Measurements from ENCODE around the gene ZNF536.
"Not testable (repeated sequence)": the region's sequence is repeated elsewhere in the genome, so short reads cannot be mapped to it uniquely, and the experiment has no call there.

The ZNF536 gene

DNA sequence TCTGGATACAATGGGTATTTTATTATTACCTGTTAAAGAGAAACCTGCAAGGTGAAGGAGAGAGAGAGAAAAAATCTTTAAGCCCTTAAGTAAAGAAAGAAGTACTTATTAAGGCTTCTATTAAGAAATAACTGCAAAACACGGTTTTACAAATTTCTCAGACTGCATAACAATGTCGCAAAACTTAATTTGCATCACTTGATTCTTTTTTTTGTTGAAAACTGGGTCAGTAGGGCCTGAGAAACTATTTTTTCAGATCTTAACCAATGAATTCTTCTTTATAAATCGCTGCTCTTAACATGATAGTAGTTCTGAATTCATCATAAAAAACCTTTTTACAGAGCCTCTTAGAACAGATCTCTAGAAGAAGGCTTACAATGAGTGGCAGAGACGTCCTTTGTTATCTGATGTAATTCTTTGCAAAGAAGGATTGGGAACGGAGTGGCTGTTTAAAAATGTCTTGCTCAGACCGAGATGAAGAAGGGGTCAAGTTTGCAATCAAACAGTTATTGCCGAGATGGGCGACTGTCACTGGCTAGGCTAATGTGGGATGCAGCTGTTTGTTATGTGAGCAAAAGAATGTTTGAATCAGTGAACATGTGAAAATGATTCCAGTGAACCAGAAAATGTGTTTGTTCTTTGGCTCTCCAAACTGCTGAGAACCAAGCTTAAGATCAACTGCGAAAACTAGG, 76.3 kb downstream of the ZNF536 start:
- no peak for DNase-seq

- no peak for DNase-seq
Measured at GRCh38 chr19:30449078-30449590, 77.0 kb downstream of the ZNF536 start.

DNA sequence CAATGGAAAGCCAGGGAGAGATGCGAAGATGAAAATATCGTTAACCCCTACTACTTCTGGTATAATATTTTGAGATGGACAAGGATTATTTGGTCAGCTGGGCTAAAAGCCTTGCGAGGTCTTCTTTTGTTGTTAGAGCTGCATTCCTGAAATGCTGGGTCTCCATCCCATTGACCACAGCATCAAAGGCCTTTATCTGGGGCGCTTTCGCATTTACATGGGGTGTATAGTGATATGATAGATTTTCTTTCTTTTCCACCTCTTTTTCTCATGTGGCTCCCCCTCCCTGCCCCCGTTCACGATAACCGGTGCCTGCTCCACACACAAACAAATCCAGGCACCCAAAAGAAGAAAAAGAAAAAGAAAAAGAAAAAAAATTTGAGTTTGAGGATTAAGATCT, 77.5 kb downstream of the ZNF536 start:
- DNase-seq = no peak

GRCh38 chr19:30450100-30450499, 77.9 kb downstream of the ZNF536 start:
- no peak for DNase-seq

GRCh38 chr19:30450835-30451321, 78.7 kb downstream of the ZNF536 start:
- no peak for DNase-seq

- no peak for DNase-seq
Measured at GRCh38 chr19:30452931-30453330, 80.7 kb downstream of the ZNF536 start.

DNA sequence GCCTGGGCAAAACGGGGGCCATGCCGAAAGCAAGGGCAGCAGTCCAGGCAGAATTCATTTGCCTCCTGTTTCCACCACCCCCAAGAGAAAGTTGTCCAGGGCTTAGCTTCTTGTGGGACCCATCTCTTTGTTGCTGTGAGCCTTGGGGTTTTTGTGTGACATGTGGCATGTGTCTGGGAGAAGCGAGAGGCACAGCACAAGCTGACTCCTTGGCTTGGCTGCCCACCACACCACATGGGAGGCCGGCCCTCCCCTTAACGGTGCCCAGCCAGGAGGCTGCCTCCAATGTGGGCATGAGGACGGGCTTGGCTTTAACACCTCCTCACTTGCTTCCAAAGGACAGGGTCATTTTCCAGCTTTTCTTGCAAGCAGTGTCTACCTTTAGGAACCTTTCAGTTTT, 81.6 kb downstream of the ZNF536 start:
- DNase-seq = no peak

DNA sequence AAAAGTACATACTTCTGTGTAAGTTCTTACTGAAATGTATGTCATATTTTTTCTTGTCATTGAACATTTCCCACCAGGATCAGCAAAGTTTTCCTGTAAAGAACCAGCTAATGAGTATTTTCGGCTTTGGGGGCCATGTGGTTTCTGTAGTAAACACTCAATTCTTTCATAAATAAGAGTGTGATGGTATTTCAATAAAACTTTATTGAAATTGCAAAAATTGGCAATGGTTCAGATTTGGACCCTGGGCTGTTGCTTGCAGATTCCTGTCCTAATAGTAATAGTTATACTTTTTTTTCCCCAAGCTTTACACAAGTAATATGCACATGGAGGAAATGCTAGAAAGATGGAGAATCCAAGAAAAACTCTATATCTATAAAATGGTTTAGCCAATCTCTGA, 83.7 kb downstream of the ZNF536 start:
- DNase-seq = no peak

DNA sequence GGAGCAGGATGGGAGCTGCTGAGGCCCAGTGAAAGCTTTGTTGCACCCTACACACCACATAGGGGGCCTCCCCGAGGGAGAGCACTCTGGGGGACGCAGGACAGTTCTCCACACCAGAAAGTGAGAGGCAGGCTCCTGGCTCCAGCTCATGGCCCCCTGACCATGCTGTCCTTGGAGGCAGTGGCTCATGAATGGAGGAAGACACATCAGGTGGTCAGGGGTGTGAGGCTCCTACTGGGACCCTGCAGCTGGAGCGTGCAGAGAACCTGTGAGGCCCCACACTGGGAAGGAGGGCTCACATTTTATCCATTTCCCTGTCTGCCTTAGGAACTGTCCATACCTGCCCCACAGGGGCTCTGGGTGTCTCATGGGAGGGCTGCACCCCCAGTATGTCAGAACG, 85.3 kb downstream of the ZNF536 start:
- DNase-seq = no peak

DNA sequence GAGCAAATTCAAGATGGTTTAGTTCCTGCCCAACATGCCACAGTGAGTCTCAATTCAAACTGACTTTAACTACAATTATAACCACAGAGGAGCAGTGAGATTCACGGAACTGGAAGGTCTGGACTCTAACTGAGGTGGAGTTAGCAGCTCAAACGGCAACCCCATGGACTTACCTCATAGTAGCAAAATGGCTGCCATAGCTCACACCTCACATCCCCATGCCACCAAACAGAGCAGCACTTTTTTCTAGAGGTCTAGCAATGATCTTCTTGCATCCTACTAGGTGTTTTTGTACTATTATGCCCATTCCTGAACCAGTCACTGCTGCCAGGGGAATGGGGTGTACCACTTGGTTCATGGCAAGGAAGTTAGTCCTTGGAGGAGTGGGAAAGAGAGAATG, 87.7 kb downstream of the ZNF536 start:
- DNase-seq = no peak

DNA sequence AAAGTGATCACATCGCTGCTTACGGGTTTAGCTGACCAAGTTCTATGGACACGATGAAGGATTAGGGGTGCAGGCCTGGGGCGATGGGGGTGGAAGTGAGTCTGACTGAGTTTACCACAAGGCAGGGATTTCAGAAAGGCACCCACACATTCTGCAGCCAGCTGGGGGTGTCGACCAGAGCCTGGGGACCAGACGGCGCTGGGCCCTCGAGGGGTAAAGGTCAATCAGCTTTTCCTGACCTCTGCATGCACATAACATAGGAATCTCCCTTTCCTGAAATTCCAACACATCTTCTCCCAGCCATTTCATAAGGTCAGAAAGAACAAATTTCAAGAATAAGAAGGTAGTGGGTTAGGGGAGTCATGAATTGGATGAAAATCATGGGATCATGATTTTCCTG, 92.0 kb downstream of the ZNF536 start:
- no peak for DNase-seq

DNA sequence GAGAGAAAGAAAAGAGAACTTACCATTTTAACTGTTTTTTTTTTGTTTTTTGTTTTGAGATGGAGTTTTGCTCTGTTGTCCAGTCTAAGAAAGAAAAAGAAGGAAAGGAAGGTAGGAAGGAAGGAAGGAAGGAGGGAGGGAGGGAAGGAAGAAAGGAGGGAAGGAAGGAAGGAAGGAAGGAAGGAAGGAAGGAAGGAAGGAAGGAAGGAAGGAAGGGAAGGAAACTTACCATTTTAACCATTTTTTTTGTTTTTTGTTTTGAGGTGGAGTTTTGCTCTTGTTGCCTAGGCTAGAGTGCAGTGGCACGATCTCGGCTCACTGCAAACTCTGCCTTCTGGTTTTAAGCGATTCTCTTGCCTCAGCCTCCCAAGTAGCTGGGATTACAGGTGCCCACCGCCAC, 94.4 kb downstream of the ZNF536 start:
- DNase-seq = not testable (repeated sequence)

DNA sequence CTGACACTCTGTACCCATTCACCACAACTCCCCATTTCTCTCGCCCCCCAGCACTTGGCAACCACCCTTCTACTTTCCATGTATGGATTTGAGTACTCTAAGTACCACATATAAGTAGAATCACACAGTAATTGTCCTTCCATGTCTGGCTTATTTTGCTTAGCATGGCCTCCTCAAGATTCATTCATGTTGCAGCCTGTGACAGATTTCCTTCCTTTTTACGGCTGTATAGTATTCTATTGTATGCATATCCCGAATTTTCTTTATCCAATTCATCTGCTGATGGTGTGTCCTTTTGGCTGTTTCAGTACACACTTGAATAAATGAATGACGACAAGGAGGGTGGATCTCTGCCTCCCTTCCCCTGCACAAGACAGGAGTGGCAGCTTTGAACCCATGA, 95.1 kb downstream of the ZNF536 start:
- no peak for DNase-seq

DNA sequence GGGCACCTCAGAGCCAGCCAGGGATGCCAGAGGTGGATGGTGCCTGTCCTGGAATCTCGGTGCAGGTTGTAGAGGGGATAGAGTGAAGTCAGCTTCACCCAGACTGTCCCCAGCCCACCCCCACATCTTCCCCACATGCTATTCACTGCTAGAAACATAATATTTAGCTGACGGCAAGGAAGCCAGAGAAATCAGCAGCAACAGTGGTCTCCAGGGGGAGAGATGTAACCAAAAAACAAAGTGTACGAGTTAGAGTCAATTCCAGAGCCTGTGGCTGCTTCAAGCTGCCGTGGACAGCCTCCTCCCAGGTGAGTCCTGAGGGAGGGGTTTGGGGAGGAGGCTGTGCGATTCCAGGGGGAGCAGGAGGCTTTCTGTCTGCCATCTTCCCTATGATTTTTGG, 97.6 kb downstream of the ZNF536 start:
- no peak for DNase-seq

DNA sequence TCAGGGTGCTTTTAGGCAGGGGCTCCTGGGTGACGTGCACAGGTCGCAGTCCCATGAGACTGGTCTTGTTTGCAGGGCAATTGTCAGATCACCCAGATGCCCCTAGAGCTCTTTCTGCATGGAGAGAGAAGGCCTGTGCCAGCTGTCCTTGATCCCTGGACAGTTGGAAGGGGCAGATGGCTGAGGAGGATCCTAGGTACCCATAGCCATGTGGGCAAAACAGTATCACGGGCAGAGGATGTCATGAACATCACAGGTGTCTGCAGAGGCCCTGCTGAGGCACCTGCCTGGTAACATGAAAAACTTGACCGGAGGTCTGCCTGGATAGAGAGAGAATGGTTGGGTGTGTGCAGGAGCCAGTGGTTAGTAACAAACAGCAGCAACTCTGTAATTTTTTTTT, 99.3 kb downstream of the ZNF536 start:
- no peak for DNase-seq

GRCh38 chr19:30473334-30473867, 101.2 kb downstream of the ZNF536 start:
- DNase-seq = no peak

DNA sequence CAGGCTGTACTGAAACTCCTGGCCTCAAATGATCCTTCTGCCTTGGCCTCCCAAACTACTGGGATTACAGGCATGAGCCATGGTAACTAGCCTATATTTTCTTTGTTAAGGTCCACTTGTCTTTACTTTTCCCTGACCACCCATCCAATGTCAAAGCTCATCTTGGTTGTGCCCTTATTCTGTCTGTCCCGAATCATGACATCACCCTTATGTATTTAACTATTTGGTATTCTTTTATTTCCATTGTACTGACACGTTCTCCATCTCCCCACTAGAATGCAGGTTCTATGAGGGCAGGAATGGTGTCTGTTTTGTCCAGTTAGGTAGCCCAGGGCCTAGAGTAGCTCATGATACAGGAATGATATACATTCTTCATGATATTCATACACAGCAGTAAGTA, 104.8 kb downstream of the ZNF536 start:
- no peak for DNase-seq

DNA sequence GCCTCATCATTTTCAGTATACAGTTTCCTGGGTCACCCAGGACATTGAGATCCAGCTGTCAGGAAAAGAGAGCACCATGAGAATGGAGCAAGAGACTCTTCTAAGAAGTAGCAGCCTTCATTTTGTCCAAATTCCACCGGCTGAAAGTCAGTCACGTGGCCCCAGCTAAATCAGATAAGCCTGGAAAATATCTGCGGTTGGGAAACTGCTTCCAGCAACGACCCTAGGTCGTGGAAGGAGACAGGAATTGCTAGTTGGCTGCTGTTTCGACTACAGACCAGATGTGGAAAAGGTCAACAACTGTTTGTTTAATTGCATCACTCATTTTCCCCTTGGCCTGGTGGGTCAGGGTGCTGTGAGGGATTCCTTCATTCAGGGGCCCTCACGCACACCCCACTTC, 107.0 kb downstream of the ZNF536 start:
- no peak for DNase-seq

DNA sequence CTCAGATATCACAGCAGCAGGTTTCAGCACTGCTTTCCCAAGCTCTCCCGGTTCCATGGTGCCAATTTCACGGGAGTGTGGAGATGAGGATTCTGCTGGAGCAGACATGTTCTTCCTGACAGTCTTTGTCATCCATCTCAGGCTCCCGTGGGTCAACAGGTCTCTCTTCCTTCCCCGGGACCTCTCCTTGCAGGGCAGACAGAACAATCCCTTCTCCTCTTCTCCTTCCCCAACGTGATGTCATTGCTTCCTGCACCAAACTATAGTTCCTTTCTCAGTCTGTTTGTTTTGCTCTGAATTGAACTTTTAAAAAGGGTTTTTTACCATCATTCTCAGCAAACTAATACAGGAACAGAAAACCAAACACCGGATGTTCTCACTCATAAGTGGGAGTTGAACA, 107.9 kb downstream of the ZNF536 start:
- DNase-seq = no peak

- DNase-seq = no peak
Measured at GRCh38 chr19:30481063-30481462, 108.9 kb downstream of the ZNF536 start.

- no peak for DNase-seq
Measured at GRCh38 chr19:30481823-30482222, 109.6 kb downstream of the ZNF536 start.

GRCh38 chr19:30482956-30483355, 110.8 kb downstream of the ZNF536 start:
- DNase-seq = no peak

- not testable (repeated sequence) for DNase-seq
Measured at GRCh38 chr19:30486250-30486649, 114.1 kb downstream of the ZNF536 start.

- no peak for DNase-seq
Measured at GRCh38 chr19:30487178-30487577, 115.0 kb downstream of the ZNF536 start.

DNA sequence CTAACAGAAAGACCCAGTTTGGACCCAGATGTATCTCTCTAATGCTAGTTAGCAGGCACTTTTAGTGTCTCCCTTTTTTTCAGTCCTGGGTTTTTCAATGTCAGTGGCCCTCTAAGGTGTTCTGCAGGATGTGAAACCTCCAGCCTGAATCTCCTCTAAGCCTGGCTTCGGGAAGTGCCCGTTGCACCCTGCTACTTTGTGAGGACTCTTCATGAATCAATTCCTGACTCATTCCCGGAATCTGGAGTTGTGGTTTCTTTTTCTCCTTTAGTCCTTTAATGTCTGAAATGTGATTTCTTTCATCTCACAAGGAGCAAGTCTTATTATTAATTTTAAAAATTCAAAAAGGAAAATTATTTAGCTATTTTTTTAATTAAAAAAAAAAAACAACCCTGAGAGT, 116.0 kb downstream of the ZNF536 start:
- DNase-seq = no peak

Measured in T1000 (cell line).